ENCODE results near the gene INPP4B.

Gene INPP4B

DNA sequence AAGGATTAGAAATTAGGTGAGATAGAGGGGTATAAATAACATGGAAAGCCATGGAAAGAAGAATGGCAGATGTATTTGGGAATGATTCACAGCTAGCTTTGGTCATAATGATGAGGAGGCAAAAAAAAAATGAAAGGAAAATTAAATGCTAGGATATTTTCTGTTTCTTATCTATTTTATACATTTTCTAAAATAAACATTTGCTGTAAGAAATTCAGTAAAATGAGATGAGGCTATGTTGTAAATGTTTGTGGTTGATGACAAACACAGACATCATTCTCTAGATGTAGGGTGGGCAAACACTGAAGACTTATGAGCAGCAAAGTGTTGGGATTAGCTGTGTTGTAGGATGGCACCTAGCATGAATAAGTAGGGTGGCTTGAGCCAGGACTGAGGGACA is 802.6 kb downstream of the INPP4B start:
- DNase-seq: no peak

GRCh38 chr4:142041788-142042187 is 804.3 kb downstream of the INPP4B start:
- no peak for DNase-seq

GRCh38 chr4:142040043-142040442 is 806.1 kb downstream of the INPP4B start:
- no peak for DNase-seq

DNA sequence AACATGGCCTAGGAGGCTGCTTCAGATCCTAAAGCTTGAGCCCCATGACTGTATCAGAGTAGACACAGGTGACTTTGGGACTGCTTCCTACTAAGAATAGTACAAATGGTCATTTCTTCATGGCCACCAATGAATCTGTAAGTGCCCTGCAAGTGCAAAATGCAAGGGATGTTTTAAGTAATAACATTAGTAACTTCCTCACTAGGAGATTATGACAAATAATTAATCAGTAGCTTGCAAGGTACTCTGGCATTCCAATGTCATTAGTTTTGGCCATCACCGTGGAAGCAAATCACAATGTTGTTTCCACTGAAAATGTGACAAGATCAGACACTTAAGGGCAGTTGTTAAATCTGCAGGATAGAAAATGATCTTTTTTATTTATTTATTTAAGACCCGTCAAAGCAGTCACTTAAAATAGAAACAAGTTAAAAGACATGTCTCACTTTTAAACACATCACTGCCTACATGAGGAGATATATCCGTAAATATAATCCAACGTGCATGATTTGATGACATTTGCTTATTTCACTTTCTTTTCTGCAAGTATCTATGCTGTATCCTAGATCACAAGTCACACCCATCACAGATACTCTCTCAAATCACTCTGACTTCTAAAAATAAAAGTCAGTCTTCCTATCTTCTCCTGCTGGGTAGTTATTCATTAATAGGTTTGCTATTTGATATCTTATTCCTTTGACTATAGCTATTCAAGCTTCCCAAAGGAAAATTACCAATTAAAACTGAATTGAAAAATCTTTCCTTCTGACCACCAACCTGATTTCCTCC is 809.1 kb downstream of the INPP4B start:
- DNase-seq: no peak

- DNase-seq: no peak
Observed at GRCh38 chr4:142035566-142035965, 810.5 kb downstream of the INPP4B start.

GRCh38 chr4:142034101-142034500 is 812.0 kb downstream of the INPP4B start:
- no peak for DNase-seq

- DNase-seq: no peak
Observed at GRCh38 chr4:142030010-142030409, 816.1 kb downstream of the INPP4B start.

DNA sequence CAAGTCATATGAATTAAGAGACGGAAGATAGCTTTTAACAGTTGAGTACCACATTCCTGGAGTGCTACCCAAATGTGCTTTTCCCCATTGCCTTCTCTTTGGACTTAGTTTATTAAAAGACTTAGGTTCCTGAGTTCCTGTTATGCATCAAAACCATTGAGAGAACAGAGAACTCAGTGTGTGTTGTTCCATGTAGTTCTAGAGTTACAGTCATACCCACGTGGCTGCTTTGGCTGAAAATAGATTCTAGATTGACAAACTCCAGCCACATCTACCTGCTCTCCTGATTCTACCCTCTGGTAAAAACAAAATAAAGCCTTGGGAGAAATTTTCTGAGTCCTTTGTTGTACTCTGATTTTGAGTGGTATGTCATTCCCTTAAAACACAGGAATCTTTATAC is 824.3 kb downstream of the INPP4B start:
- DNase-seq: no peak

DNA sequence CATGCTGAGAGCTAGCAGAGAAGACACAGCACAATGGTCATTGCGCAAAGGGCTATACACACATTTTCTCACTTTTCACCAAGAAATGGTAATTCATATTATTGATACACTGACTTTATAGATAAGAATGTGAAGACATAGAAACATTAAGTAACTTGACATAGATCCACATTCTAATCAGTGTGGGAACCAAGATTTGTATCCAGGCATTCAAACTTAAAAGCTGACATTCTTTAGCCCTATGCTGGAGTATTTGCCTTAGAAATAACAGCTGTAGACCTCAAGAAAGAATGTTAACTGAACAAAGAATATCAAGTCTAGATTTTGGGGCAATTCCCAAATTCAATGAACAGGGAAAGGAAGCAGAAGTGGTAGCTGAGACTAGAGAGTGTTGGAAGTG is 824.9 kb downstream of the INPP4B start:
- DNase-seq: no peak

DNA sequence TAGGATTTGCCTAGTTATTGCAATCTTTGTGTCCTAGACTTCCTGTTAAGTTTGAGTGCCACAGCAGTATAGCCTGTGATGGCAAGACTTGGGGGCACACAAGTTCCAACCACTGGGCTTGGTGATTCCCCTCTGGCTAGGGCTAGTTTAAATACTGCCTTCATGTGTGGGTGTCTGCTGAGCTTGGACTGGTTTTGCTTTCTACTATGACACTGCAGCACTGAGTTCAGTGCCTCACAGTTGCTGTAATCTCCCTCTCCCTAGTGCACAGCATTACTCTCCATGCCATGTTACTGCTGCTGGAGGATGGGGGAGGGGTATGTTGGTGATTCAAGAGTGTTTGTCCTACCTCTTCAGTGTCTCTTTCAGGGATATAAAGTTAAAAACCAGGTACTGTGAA is 830.1 kb downstream of the INPP4B start:
- no peak for DNase-seq

GRCh38 chr4:142009751-142010150 is 836.4 kb downstream of the INPP4B start:
- DNase-seq: no peak

GRCh38 chr4:142005519-142005918 is 840.6 kb downstream of the INPP4B start:
- no peak for DNase-seq

GRCh38 chr4:141999446-142000143 is 846.5 kb downstream of the INPP4B start:
- no peak for DNase-seq

- no peak for DNase-seq
Observed at GRCh38 chr4:141995056-141995455, 851.0 kb downstream of the INPP4B start.

DNA sequence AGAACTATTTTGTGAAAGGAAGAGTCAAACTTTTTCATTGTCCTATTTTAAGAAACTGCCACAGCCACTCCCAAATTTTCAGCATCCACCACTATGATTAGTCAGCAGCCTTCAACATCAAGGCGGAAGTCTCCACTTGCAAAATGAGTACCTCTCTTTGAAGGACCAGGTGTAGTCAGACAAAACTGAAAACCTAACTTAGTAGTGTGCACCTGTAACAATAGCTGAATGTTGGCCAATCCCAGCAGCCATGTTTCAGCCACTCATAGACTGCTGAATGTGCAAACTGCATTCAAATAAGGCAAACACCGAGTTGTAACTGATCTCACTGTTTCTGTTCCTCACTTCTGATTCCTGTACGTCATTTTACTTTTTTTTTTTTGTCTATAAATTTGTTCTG is 868.7 kb downstream of the INPP4B start:
- DNase-seq: no peak
